H9 (cell line): ENCODE data around the gene SRPX2. TPM values are rescaled to one million over a fixed set of nuclear protein-coding genes. Genes with fewer than 3 reads are reported as not detected.

ENCODE experiments used
- DNase-seq: peaks from one replicate; pipeline ENCODE4 v3.0.0-alpha.2; 2017
- H2AFZ ChIP-seq: one replicate; pipeline ENCODE4 v1.6.1; 2013; ENCODE audit warnings: mild to moderate bottlenecking, low read length, control low read depth, moderate library complexity
- H2AK5ac ChIP-seq: 2 replicates; pipeline ENCODE4 v1.6.1; 2013; ENCODE audit warnings: low read length, control low read depth, mixed read lengths; ENCODE audit not compliant: insufficient read length
- H2BK120ac ChIP-seq: one replicate; pipeline ENCODE4 v1.6.1; 2013; ENCODE audit warnings: low read depth, mild to moderate bottlenecking, low read length, control low read depth, inconsistent platforms; ENCODE audit not compliant: poor library complexity, severe bottlenecking
- H2BK12ac ChIP-seq: 2 replicates; pipeline ENCODE4 v1.6.1; 2013; ENCODE audit warnings: low read length, control low read depth, mixed read lengths, low read depth; ENCODE audit not compliant: insufficient read length
- H2BK15ac ChIP-seq: 2 replicates; pipeline ENCODE4 v1.6.1; 2013; ENCODE audit warnings: low read depth, low read length, control low read depth
- H2BK20ac ChIP-seq: one replicate; pipeline ENCODE4 v1.6.1; 2013; ENCODE audit warnings: low read depth, mild to moderate bottlenecking, low read length, control low read depth, inconsistent platforms; ENCODE audit not compliant: poor library complexity, severe bottlenecking
- H2BK5ac ChIP-seq: 2 replicates; pipeline ENCODE4 v1.6.1; 2013; ENCODE audit warnings: low read length, control low read depth, mixed read lengths; ENCODE audit not compliant: insufficient read length
- H3K14ac ChIP-seq: 2 replicates; pipeline ENCODE4 v1.6.1; 2013; ENCODE audit warnings: low read length, control low read depth; ENCODE audit not compliant: insufficient read depth
- H3K18ac ChIP-seq: 2 replicates; pipeline ENCODE4 v1.6.1; 2013; ENCODE audit warnings: low read depth, mild to moderate bottlenecking, mixed read lengths, low read length, control low read depth; ENCODE audit not compliant: insufficient read length
- H3K23ac ChIP-seq: 2 replicates; pipeline ENCODE4 v1.6.1; 2013; ENCODE audit warnings: low read length, control low read depth, mixed read lengths, low read depth; ENCODE audit not compliant: insufficient read length
- H3K23me2 ChIP-seq: 2 replicates; pipeline ENCODE4 v1.6.1; 2013; ENCODE audit warnings: low read depth, mild to moderate bottlenecking, mixed read lengths, low read length, control low read depth; ENCODE audit not compliant: insufficient read length, poor library complexity, severe bottlenecking
- H3K27ac ChIP-seq: 2 replicates; pipeline ENCODE4 v1.5.1; 2013; ENCODE audit warnings: low read length, control low read depth, mixed read lengths, low read depth; ENCODE audit not compliant: insufficient read length
- H3K27me3 ChIP-seq: 2 replicates; pipeline ENCODE4 v1.6.1; 2013; ENCODE audit warnings: low read length, control low read depth, inconsistent platforms; ENCODE audit not compliant: insufficient read depth
- H3K4ac ChIP-seq: 2 replicates; pipeline ENCODE4 v1.6.1; 2013; ENCODE audit warnings: low read depth, mild to moderate bottlenecking, control low read depth, inconsistent platforms, low read length, moderate library complexity
- H3K4me1 ChIP-seq: 2 replicates; pipeline ENCODE4 v1.6.1; 2013; ENCODE audit warnings: low read length, control low read depth, inconsistent platforms; ENCODE audit not compliant: insufficient read depth
- H3K4me2 ChIP-seq: 2 replicates; pipeline ENCODE4 v1.6.1; 2013; ENCODE audit warnings: low read length, control low read depth, mixed read lengths; ENCODE audit not compliant: insufficient read length, insufficient read depth
- H3K56ac ChIP-seq: 2 replicates; pipeline ENCODE4 v1.6.1; 2013; ENCODE audit warnings: low read depth, mild to moderate bottlenecking, mixed read lengths, low read length, control low read depth; ENCODE audit not compliant: insufficient read length
- H3K79me1 ChIP-seq: 2 replicates; pipeline ENCODE4 v1.6.1; 2013; ENCODE audit warnings: low read depth, mild to moderate bottlenecking, moderate library complexity, low read length, control low read depth, inconsistent platforms; ENCODE audit not compliant: insufficient read depth, poor library complexity, severe bottlenecking
- H3K79me2 ChIP-seq: 2 replicates; pipeline ENCODE4 v1.6.1; 2013; ENCODE audit warnings: low read length, control low read depth, inconsistent platforms; ENCODE audit not compliant: insufficient read depth
- H3K9ac ChIP-seq: 2 replicates; pipeline ENCODE4 v1.6.1; 2013; ENCODE audit warnings: low read length, control low read depth, mixed read lengths; ENCODE audit not compliant: insufficient read length; ENCODE audit errors: extremely low read depth
- H3K9me3 ChIP-seq: one replicate; pipeline ENCODE4 v1.6.1; 2013; ENCODE audit warnings: low read depth, low read length, inconsistent platforms; ENCODE audit not compliant: control insufficient read depth
- H3T11ph ChIP-seq: one replicate; pipeline ENCODE4 v1.6.1; 2013; ENCODE audit warnings: mild to moderate bottlenecking, low read length, control low read depth, inconsistent platforms
- H4K20me1 ChIP-seq: one replicate; pipeline ENCODE4 v1.6.1; 2013; ENCODE audit not compliant: control insufficient read depth, insufficient read length, insufficient read depth
- H4K5ac ChIP-seq: 2 replicates; pipeline ENCODE4 v1.6.1; 2013; ENCODE audit warnings: low read depth, mild to moderate bottlenecking, mixed read lengths, low read length, control low read depth; ENCODE audit not compliant: insufficient read length
- H4K8ac ChIP-seq: replicated peaks from 2 replicates; pipeline ENCODE4 v1.6.1; 2013; ENCODE audit warnings: low read length, control low read depth, mixed read lengths, low read depth; ENCODE audit not compliant: insufficient read length
- H4K91ac ChIP-seq: 2 replicates; pipeline ENCODE4 v1.6.1; 2013; ENCODE audit warnings: low read depth, mild to moderate bottlenecking, moderate library complexity, mixed read lengths, low read length, control low read depth; ENCODE audit not compliant: insufficient read length
- H3K27ac Mint-ChIP-seq, 3 experiments: 2 replicates in 2 of 3; 3 replicates in 1 of 3; pipeline ENCODE4 v1.8.0; 2020 to 2021; ENCODE audit warnings: mixed read lengths in 3 of 3, mild to moderate bottlenecking in 1 of 3, moderate library complexity in 1 of 3
- H3K27me3 Mint-ChIP-seq: 2 replicates; pipeline ENCODE4 v1.8.0; 2021; ENCODE audit warnings: low read depth, mild to moderate bottlenecking, moderate library complexity, mixed read lengths
- H3K36me3 Mint-ChIP-seq, 3 experiments: 2 replicates in 2 of 3; 3 replicates in 1 of 3; pipeline ENCODE4 v1.8.0; 2020 to 2021; ENCODE audit warnings: low read depth in 3 of 3, mixed read lengths in 3 of 3; ENCODE audit not compliant: insufficient read depth in 1 of 3
- H3K4me1 Mint-ChIP-seq, 2 experiments: 2 replicates each; pipeline ENCODE4 v1.8.0; 2020; ENCODE audit warnings: mixed read lengths in 2 of 2
- H3K4me3 Mint-ChIP-seq, 2 experiments: 2 replicates in 1 of 2; 3 replicates in 1 of 2; pipeline ENCODE4 v1.8.0; 2020 to 2021; ENCODE audit warnings: mild to moderate bottlenecking in 2 of 2, mixed read lengths in 2 of 2, moderate library complexity in 1 of 2
- H3K9me3 Mint-ChIP-seq, 2 experiments: 2 replicates in 1 of 2; 3 replicates in 1 of 2; pipeline ENCODE4 v1.8.0; 2020; ENCODE audit warnings: mild to moderate bottlenecking in 2 of 2, mixed read lengths in 2 of 2, moderate library complexity in 1 of 2
- CTCF ChIP-seq: fragments of 200-600 bp; sonication (generic); conservative IDR thresholded peaks from 3 replicates; pipeline ENCODE4 v1.8.0; 2021; ENCODE audit warnings: antibody characterized with exemption, mild to moderate bottlenecking
- WGBS: extraction: QIAGEN DNeasy Blood & Tissue Kit; methylation state at CpG from one replicate; pipeline ENCODE4 v1.1.7; 2013; ENCODE audit warnings: missing lambda C conversion rate, low lambda C conversion rate, mixed read lengths; ENCODE audit not compliant: insufficient read length; ENCODE audit errors: extremely low coverage; 5-methylcytosine and 5-hydroxymethylcytosine counted together
- total RNA-seq: library from RNA; stranded (reverse); gene quantifications from 2 replicates; pipeline ENCODE4 v1.2.1, GENCODE V29; 2021

SRPX2 gene
- total RNA-seq, 1 experiment from 2014 or later: not detected

GRCh38 chrX:100648458-100649417 lies 4.7 kb downstream of the SRPX2 start:
- Histone ChIP-seq H2BK5ac (no peak overlapping the region), H3T11ph (no peak overlapping the region), H3K56ac (no peak overlapping the region), H3K79me1 (no peaks in the 10 kb centered on the region), H3K23me2 (no peaks in the 10 kb centered on the region), H3K9me3 (peaks cover 4% of the 10 kb centered on the region), H2BK120ac (no peak overlapping the region), H3K23ac (no peak overlapping the region), H2AK5ac (no peak overlapping the region), H2BK15ac (no peak overlapping the region), H4K91ac (no peak overlapping the region), H3K18ac (no peak overlapping the region), H3K9ac (no peak overlapping the region), H3K14ac (no peak overlapping the region), H4K20me1 (no peaks in the 10 kb centered on the region), H4K8ac (no peak overlapping the region), H3K4ac (no peak overlapping the region), H3K27ac (no peak overlapping the region), H2BK12ac (no peak overlapping the region), H3K4me1 (peaks cover 3% of the 10 kb centered on the region; the same call in 1 of the 2 replicates), H3K79me2 (no peaks in the 10 kb centered on the region), H3K4me2 (no peak overlapping the region), H4K5ac (no peak overlapping the region), H3K27me3 (no peaks in the 10 kb centered on the region), H2AFZ (no peak overlapping the region), H2BK20ac (no peak overlapping the region)
- WGBS: no CpG with 5 or more reads among the region's 8 CpGs
- Mint-ChIP-seq H3K4me1 (peaks cover 15 to 21% of the 10 kb centered on the region in 2 experiments), H3K4me3 (no peak overlapping the region), H3K27ac (peak overlapping the region in 1 of 3 experiments; percentile 56; a peak in 2 of 7 replicates), H3K27me3 (peaks cover 9% of the 10 kb centered on the region), H3K36me3 (no peaks in the 10 kb centered on the region; a peak in 3 of 7 replicates), H3K9me3 (peaks cover 0 to 69% of the 10 kb centered on the region in 2 experiments)
- no peak for TF ChIP-seq CTCF
- no peak for DNase-seq
